ENCODE data around the gene ITFG2. TPM values are rescaled to one million over a fixed set of nuclear protein-coding genes. Genes with fewer than 3 reads are reported as not detected.
"Not testable (repeated sequence)": the region's sequence is repeated elsewhere in the genome, so short reads cannot be mapped to it uniquely, and the experiment has no call there.

The ITFG2 gene
- total RNA-seq, 1 donor from 2014 or later = 17.9 TPM

DNA sequence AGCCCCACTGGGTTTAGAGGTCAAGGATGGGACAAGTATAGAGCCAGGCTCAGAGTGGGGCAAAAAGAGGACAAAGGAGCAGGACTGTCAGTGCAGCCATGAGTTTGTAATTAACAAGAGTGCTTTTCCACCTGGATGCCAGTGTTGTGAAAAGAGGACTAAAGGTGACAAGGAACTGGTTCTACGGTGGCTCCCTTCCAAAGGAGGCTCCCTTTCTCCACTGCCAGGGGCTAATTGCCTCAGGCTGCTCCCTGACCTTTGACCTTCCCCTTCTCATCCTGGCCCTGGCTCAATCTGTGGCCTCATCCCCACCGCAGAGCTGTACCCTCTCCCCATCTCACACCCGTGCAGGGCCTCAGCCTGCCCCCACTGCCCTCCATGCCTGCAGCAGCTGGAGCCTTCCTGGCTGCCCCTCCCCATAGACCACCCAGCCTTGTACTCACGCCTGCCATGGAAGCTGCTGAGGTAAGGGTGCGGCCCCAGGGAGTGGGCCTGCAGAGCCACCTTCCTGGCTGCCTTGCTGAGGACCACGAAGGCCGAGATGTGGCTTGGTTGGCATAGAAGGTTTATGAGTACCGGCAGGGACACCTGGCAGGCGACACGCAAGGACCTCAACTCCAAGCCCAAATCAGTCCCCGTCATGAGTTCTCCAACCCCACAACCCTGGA, 42.5 kb upstream of the ITFG2 start:
- TF ChIP-seq, protein P1, sequence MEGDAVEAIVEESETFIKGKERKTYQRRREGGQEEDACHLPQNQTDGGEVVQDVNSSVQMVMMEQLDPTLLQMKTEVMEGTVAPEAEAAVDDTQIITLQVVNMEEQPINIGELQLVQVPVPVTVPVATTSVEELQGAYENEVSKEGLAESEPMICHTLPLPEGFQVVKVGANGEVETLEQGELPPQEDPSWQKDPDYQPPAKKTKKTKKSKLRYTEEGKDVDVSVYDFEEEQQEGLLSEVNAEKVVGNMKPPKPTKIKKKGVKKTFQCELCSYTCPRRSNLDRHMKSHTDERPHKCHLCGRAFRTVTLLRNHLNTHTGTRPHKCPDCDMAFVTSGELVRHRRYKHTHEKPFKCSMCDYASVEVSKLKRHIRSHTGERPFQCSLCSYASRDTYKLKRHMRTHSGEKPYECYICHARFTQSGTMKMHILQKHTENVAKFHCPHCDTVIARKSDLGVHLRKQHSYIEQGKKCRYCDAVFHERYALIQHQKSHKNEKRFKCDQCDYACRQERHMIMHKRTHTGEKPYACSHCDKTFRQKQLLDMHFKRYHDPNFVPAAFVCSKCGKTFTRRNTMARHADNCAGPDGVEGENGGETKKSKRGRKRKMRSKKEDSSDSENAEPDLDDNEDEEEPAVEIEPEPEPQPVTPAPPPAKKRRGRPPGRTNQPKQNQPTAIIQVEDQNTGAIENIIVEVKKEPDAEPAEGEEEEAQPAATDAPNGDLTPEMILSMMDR (IDR thresholded peaks at IDR 0.05) = no peak

DNA sequence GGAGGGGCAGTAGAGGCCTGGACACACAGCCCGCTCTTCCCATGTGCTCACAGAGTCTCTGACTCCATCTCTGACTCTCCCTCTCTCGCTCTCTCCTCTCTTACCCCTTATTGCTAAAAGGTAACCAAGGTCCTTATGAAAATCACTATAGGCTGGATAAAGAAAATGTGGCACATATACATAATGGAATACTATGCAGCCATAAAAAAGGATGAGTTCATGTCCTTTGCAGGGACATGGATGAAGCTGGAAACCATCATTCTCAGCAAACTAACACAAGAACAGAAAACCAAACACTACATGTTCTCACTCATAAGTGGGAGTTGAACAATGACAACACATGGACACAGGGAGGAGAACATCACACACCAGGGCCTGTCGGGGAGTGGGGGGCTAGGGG, 41.9 kb upstream of the ITFG2 start:
- not testable (repeated sequence) for H3K27ac Mint-ChIP-seq (ENCODE audit: unreplicated experiment); H3K4me3 Mint-ChIP-seq (ENCODE audit: unreplicated experiment); H3K9me3 Mint-ChIP-seq (ENCODE audit: low read depth); DNase-seq (ENCODE audit: low spot score); H3K36me3 Mint-ChIP-seq (ENCODE audit: low read depth); H3K4me1 Mint-ChIP-seq (ENCODE audit: low read depth)
- H3K27me3 Mint-ChIP-seq (ENCODE audit: low read depth) = peaks cover 29% of the 10 kb centered on the region

More for the DNA sequence above, 42.5 kb upstream of the ITFG2 start:
- H3K27me3 Mint-ChIP-seq (ENCODE audit: low read depth) = peaks cover 32% of the 10 kb centered on the region
- no peak overlapping the region for H3K4me3 Mint-ChIP-seq (ENCODE audit: unreplicated experiment)
- H3K36me3 Mint-ChIP-seq (ENCODE audit: low read depth) = peaks cover 9% of the 10 kb centered on the region
- H3K9me3 Mint-ChIP-seq (ENCODE audit: low read depth) = peaks cover 3% of the 10 kb centered on the region
- no peak overlapping the region for H3K27ac Mint-ChIP-seq (ENCODE audit: unreplicated experiment)
- H3K4me1 Mint-ChIP-seq (ENCODE audit: low read depth) = no peaks in the 10 kb centered on the region
- DNase-seq (ENCODE audit: low spot score) = no peak

DNA sequence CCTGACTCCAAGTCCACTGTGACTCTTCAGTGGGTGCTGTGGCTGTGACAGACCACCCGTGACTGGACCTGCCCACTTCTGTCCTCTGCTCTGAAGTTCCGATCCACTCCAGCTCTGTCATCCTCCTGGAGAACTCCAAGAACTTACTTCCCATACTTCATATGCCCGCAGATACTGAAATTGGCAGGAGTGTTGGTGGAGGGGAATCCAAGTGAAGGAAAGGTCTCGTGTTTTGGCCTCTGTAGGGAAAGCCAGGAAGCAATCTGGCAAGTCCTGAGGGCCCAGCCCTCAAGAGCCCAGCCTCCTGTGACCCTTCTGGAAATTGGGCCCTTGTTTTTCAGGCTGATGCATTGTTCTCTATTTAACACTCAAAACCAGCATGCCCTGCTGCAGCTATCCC, 40.1 kb upstream of the ITFG2 start:
- H3K9me3 Mint-ChIP-seq (ENCODE audit: low read depth) = peaks cover 3% of the 10 kb centered on the region
- no peak overlapping the region for H3K4me3 Mint-ChIP-seq (ENCODE audit: unreplicated experiment)
- no peaks in the 10 kb centered on the region for H3K4me1 Mint-ChIP-seq (ENCODE audit: low read depth)
- H3K36me3 Mint-ChIP-seq (ENCODE audit: low read depth) = peaks cover 5% of the 10 kb centered on the region
- no peak for DNase-seq (ENCODE audit: low spot score)
- TF ChIP-seq, protein P1 (IDR thresholded peaks at IDR 0.05) = no peak
- no peak overlapping the region for H3K27ac Mint-ChIP-seq (ENCODE audit: unreplicated experiment)
- H3K27me3 Mint-ChIP-seq (ENCODE audit: low read depth) = peaks cover 31% of the 10 kb centered on the region

DNA sequence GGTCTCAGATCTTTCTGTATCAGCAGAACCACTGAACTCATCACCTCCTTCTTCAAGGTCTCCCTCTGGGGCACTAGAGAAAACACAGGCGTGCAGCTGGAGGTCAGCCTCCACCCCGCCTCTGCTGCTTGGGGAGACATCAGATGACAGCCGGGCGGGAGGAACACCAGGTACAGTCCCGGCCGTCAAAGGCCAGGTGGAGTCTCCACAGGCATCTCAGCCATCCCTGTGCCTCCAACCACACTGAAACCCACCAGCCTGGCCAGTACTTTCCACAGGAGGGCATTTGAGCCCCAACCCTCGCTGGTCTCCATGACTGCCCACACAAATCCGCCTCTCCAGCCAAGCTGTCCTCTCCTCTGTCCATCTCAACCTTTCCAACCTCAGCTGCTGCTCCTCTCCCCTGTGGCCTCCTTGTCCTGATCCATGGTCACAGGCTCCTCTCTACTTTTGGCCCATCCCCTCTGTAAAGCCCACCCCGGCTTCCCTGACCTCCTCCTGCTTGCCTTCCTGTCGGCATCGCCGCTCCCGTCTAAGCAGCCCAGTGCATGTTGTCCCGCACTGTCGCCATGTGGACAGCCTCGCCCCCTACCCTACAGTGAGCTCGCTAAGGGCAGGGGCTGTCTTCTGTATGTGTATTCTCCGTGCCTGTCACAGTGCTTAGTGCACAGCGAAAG, 39.1 kb upstream of the ITFG2 start:
- DNase-seq (ENCODE audit: low spot score) = no peak
- TF ChIP-seq, protein P1 (IDR thresholded peaks at IDR 0.05) = no peak
- Mint-ChIP-seq H3K4me1 (ENCODE audit: low read depth) (no peaks in the 10 kb centered on the region), H3K27ac (ENCODE audit: unreplicated experiment) (no peak overlapping the region), H3K36me3 (ENCODE audit: low read depth) (peaks cover 5% of the 10 kb centered on the region), H3K27me3 (ENCODE audit: low read depth) (peaks cover 32% of the 10 kb centered on the region), H3K9me3 (ENCODE audit: low read depth) (peaks cover 3% of the 10 kb centered on the region), H3K4me3 (ENCODE audit: unreplicated experiment) (no peak overlapping the region)

DNA sequence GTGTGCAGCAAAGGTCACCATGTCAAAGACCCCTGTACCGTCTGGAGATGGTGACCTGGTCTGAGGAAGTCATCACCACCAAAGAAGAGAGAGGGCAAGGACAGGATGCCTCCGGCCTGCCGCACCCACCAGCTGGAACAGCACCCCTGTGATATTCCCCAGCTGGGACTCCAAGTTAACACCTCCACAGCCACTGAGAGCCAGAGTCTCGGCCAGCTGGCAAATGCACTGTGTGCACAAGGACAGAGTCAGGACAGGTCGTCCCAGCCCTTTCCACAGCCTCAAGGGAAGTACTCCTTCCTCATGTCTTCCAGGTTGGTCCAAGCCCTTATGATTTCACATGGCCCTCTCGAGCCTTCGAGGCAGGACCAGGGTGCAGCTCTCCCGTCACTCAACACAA, 37.0 kb upstream of the ITFG2 start:
- peaks cover 5% of the 10 kb centered on the region for H3K36me3 Mint-ChIP-seq (ENCODE audit: low read depth)
- H3K27me3 Mint-ChIP-seq (ENCODE audit: low read depth) = peaks cover 27% of the 10 kb centered on the region
- H3K4me3 Mint-ChIP-seq (ENCODE audit: unreplicated experiment) = no peak overlapping the region
- no peaks in the 10 kb centered on the region for H3K4me1 Mint-ChIP-seq (ENCODE audit: low read depth)
- peaks cover 3% of the 10 kb centered on the region for H3K9me3 Mint-ChIP-seq (ENCODE audit: low read depth)
- H3K27ac Mint-ChIP-seq (ENCODE audit: unreplicated experiment) = no peak overlapping the region
- TF ChIP-seq, protein P1 (IDR thresholded peaks at IDR 0.05) = no peak
- DNase-seq (ENCODE audit: low spot score) = no peak

All from chondrocyte (in vitro differentiated cells).